HG02759 (cell line): ENCODE measurements around the gene RUNX2.

ENCODE experiments used
- ATAC-seq: cut with Tn5 transposase; IDR thresholded peaks from one replicate; pipeline ENCODE4 v1.9.1; 2021; ENCODE audit warnings: mild to moderate bottlenecking, moderate library complexity; ENCODE audit not compliant: unreplicated experiment

The RUNX2 gene

GRCh38 chr6:45478240-45478639 lies 150.1 kb downstream of the RUNX2 start:
- ATAC-seq, result no peak

GRCh38 chr6:45479834-45480751 lies 152.0 kb downstream of the RUNX2 start:
- ATAC-seq, result peak; percentile 84

- ATAC-seq, result no peak
These were observed 152.8 kb downstream of the RUNX2 start for GRCh38 chr6:45480752-45481415.

- ATAC-seq, result no peak
These were observed 154.9 kb downstream of the RUNX2 start for GRCh38 chr6:45483021-45483420.

GRCh38 chr6:45483501-45483900 lies 155.4 kb downstream of the RUNX2 start:
- ATAC-seq, result no peak

- ATAC-seq, result no peak
These were observed 158.6 kb downstream of the RUNX2 start for GRCh38 chr6:45486736-45487135.

- ATAC-seq, result no peak
These were observed 159.5 kb downstream of the RUNX2 start for GRCh38 chr6:45487645-45488044.

- no peak for ATAC-seq
These were observed 160.1 kb downstream of the RUNX2 start for GRCh38 chr6:45488269-45488668.

GRCh38 chr6:45488889-45489288 lies 160.8 kb downstream of the RUNX2 start:
- ATAC-seq, result no peak

- ATAC-seq, result no peak
These were observed 163.1 kb downstream of the RUNX2 start for GRCh38 chr6:45491048-45491735.

GRCh38 chr6:45491874-45492273 lies 163.7 kb downstream of the RUNX2 start:
- no peak for ATAC-seq

GRCh38 chr6:45493761-45494160 lies 165.6 kb downstream of the RUNX2 start:
- ATAC-seq, result no peak

- ATAC-seq, result no peak
These were observed 166.4 kb downstream of the RUNX2 start for GRCh38 chr6:45494416-45495135.

- no peak for ATAC-seq
These were observed 167.4 kb downstream of the RUNX2 start for GRCh38 chr6:45495429-45496084.

GRCh38 chr6:45496085-45496433 lies 167.9 kb downstream of the RUNX2 start:
- no peak for ATAC-seq

GRCh38 chr6:45498591-45498990 lies 170.5 kb downstream of the RUNX2 start:
- no peak for ATAC-seq

GRCh38 chr6:45500924-45501816 lies 173.0 kb downstream of the RUNX2 start:
- no peak for ATAC-seq

- ATAC-seq, result no peak
These were observed 174.3 kb downstream of the RUNX2 start for GRCh38 chr6:45502456-45502855.

- ATAC-seq, result no peak
These were observed 176.8 kb downstream of the RUNX2 start for GRCh38 chr6:45504947-45505346.

- ATAC-seq, result no peak
These were observed 177.3 kb downstream of the RUNX2 start for GRCh38 chr6:45505470-45505869.
